HEK293 (cell line): ENCODE data around the gene WHRN.

ENCODE experiments used
- KLF8 ChIP-seq: fragments of 450-650 bp; formaldehyde crosslinking; IDR thresholded peaks from 2 replicates; pipeline ENCODE4 v1.5.1; 2016; ENCODE audit warnings: missing biosample characterization, missing genetic modification characterization
- ZNF366 ChIP-seq: fragments of 450-650 bp; formaldehyde crosslinking; conservative IDR thresholded peaks from 2 replicates; pipeline ENCODE4 v1.5.1; 2016; ENCODE audit warnings: missing biosample characterization, missing genetic modification characterization
- ZNF558 ChIP-seq: fragments of 450-650 bp; formaldehyde crosslinking; IDR thresholded peaks from 2 replicates; pipeline ENCODE4 v1.5.1; 2016; ENCODE audit warnings: missing biosample characterization, missing genetic modification characterization
- TF ChIP-seq, protein P1 (sequence below): fragments of 450-650 bp; formaldehyde crosslinking; IDR thresholded peaks from 2 replicates; pipeline ENCODE4 v1.5.1; 2016; ENCODE audit warnings: missing biosample characterization, missing genetic modification characterization, borderline replicate concordance
- TF ChIP-seq, protein P2 (sequence below): fragments of 450-650 bp; formaldehyde crosslinking; IDR thresholded peaks from 2 replicates; pipeline ENCODE4 v1.5.1; 2016; ENCODE audit warnings: missing biosample characterization, missing genetic modification characterization
- TF ChIP-seq, protein P3 (sequence below): fragments of 450-650 bp; formaldehyde crosslinking; IDR thresholded peaks from 2 replicates; pipeline ENCODE4 v1.5.1; 2016; ENCODE audit warnings: missing biosample characterization, missing genetic modification characterization

DNA sequence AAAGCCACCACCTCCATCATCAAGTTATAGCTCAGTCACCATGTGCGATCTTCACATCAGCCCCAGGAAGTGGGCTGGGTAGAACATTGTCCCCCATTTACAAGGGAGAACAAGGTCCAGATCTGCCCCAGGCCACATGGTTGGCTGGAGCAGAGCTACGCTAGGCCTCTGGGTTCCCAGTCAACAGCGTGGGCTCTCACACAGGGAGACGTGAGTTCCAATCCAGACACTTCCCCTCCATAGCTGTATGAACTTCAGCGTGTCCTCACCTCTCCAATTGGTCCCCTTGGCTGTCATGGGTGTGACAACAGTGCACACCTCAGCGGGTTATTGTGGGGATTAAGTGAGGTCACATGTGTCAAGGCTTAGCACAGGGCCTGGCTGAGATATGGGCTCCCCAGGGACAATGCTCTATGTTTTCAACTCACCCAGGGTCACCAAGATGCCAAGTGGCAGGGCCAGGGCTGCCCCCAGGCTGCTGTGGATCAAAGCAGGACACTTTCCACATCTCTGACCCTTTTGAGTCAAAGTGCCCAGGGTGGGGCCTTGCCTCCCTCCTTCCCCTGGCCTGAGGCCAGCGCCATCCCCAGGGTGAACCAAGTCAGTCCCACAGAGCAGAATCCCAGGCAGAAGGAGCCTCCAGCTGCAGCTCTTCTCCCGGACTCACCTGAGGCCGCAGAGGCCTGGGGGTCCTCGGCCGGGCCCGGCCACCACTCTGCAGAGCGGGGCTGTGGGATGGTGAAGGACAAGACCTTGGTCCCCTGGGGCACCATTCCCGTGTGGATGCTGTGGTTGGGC lies 137.3 kb downstream of the WHRN start:
- TF ChIP-seq, protein P1, sequence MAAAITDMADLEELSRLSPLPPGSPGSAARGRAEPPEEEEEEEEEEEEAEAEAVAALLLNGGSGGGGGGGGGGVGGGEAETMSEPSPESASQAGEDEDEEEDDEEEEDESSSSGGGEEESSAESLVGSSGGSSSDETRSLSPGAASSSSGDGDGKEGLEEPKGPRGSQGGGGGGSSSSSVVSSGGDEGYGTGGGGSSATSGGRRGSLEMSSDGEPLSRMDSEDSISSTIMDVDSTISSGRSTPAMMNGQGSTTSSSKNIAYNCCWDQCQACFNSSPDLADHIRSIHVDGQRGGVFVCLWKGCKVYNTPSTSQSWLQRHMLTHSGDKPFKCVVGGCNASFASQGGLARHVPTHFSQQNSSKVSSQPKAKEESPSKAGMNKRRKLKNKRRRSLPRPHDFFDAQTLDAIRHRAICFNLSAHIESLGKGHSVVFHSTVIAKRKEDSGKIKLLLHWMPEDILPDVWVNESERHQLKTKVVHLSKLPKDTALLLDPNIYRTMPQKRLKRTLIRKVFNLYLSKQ (tag by site-specific recombination), result no peak
- TF ChIP-seq, protein P2, sequence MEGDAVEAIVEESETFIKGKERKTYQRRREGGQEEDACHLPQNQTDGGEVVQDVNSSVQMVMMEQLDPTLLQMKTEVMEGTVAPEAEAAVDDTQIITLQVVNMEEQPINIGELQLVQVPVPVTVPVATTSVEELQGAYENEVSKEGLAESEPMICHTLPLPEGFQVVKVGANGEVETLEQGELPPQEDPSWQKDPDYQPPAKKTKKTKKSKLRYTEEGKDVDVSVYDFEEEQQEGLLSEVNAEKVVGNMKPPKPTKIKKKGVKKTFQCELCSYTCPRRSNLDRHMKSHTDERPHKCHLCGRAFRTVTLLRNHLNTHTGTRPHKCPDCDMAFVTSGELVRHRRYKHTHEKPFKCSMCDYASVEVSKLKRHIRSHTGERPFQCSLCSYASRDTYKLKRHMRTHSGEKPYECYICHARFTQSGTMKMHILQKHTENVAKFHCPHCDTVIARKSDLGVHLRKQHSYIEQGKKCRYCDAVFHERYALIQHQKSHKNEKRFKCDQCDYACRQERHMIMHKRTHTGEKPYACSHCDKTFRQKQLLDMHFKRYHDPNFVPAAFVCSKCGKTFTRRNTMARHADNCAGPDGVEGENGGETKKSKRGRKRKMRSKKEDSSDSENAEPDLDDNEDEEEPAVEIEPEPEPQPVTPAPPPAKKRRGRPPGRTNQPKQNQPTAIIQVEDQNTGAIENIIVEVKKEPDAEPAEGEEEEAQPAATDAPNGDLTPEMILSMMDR (tag by site-specific recombination), result no peak
- no peak for TF ChIP-seq ZNF558
- TF ChIP-seq KLF8, result no peak
- no peak for TF ChIP-seq ZNF366 (tag by site-specific recombination)
- TF ChIP-seq, protein P3, sequence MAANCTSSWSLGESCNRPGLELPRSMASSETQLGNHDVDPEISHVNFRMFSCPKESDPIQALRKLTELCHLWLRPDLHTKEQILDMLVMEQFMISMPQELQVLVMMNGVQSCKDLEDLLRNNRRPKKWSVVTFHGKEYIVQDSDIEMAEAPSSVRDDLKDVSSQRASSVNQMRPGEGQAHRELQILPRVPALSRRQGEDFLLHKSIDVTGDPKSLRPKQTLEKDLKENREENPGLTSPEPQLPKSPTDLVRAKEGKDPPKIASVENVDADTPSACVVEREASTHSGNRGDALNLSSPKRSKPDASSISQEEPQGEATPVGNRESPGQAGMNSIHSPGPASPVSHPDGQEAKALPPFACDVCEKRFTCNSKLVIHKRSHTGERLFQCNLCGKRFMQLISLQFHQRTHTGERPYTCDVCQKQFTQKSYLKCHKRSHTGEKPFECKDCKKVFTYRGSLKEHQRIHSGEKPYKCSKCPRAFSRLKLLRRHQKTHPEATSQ, result no peak
